Measurements from ENCODE around the gene C1orf232. TPM values are rescaled to one million over a fixed set of nuclear protein-coding genes. Genes with fewer than 3 reads are reported as not detected.
A peak's percentile ranks its signal among the peaks of the same experiment; 100 is the strongest.

Gene C1orf232
- total RNA-seq, 1 donor from 2014 or later = not detected

GRCh38 chr1:26175346-26175745, 6.6 kb upstream of the C1orf232 start:
- no peaks in the 10 kb centered on the region for H3K27me3 Mint-ChIP-seq (ENCODE audit: insufficient read depth, low read depth)
- Histone ChIP-seq H3K79me2 (ENCODE audit: low read depth) (peaks cover 8% of the 10 kb centered on the region), H3K4me2 (no peak overlapping the region), H3K27me3 (no peaks in the 10 kb centered on the region), H3K27ac (no peak overlapping the region), H4K20me1 (ENCODE audit: low read depth) (peaks cover 3% of the 10 kb centered on the region), H3K4me3 (no peak overlapping the region), H3K9me3 (ENCODE audit: low read depth) (no peaks in the 10 kb centered on the region), H3K36me3 (no peaks in the 10 kb centered on the region), H2AFZ (replicated peaks) (no peak overlapping the region), H3F3A (ENCODE audit: low read depth) (peaks cover 13% of the 10 kb centered on the region), H3K9ac (no peak overlapping the region), H3K4me1 (peaks cover 17% of the 10 kb centered on the region)
- no peaks in the 10 kb centered on the region for H3K36me3 Mint-ChIP-seq
- H3K4me1 Mint-ChIP-seq = peaks cover 16% of the 10 kb centered on the region
- TF ChIP-seq, protein P1, sequence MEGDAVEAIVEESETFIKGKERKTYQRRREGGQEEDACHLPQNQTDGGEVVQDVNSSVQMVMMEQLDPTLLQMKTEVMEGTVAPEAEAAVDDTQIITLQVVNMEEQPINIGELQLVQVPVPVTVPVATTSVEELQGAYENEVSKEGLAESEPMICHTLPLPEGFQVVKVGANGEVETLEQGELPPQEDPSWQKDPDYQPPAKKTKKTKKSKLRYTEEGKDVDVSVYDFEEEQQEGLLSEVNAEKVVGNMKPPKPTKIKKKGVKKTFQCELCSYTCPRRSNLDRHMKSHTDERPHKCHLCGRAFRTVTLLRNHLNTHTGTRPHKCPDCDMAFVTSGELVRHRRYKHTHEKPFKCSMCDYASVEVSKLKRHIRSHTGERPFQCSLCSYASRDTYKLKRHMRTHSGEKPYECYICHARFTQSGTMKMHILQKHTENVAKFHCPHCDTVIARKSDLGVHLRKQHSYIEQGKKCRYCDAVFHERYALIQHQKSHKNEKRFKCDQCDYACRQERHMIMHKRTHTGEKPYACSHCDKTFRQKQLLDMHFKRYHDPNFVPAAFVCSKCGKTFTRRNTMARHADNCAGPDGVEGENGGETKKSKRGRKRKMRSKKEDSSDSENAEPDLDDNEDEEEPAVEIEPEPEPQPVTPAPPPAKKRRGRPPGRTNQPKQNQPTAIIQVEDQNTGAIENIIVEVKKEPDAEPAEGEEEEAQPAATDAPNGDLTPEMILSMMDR (IDR thresholded peaks at IDR 0.05) = no peak
- TF ChIP-seq EZH2 (IDR thresholded peaks at IDR 0.05) = no peak
- TF ChIP-seq EZH2phosphoT487 (IDR thresholded peaks at IDR 0.05) = no peak
- no peak overlapping the region for H3K27ac Mint-ChIP-seq
- no peak overlapping the region for H3K4me3 Mint-ChIP-seq
- H3K9me3 Mint-ChIP-seq = no peaks in the 10 kb centered on the region
- DNase-seq (ENCODE audit: low spot score) = no peak

GRCh38 chr1:26171084-26172072, 2.6 kb upstream of the C1orf232 start, which contains the start of gene ZNF593OS:
Gene ZNF593OS (minus strand): TSS chr1:26171832. CDS start chr1:26171661, 171 bp downstream.
- peaks cover 19% of the 10 kb centered on the region for H3F3A ChIP-seq (ENCODE audit: low read depth)
- H3K36me3 ChIP-seq = no peaks in the 10 kb centered on the region
- no peaks in the 10 kb centered on the region for H3K36me3 Mint-ChIP-seq
- peak within 1 kb of the TSS; percentile 77 for H3K4me3 ChIP-seq
- no peak within 1 kb of the TSS for H3K27ac Mint-ChIP-seq
- H3K27me3 ChIP-seq = no peaks in the 10 kb centered on the region
- peaks cover 30% of the 10 kb centered on the region for H3K4me1 ChIP-seq
- H3K9ac ChIP-seq = no peak within 1 kb of the TSS
- peaks cover 13% of the 10 kb centered on the region for H3K79me2 ChIP-seq (ENCODE audit: low read depth)
- H3K9me3 ChIP-seq (ENCODE audit: low read depth) = no peaks in the 10 kb centered on the region
- H3K9me3 Mint-ChIP-seq = no peaks in the 10 kb centered on the region
- peak; percentile 80 for DNase-seq (ENCODE audit: low spot score)
- H3K4me3 Mint-ChIP-seq = peak within 1 kb of the TSS; percentile 89
- no peak within 1 kb of the TSS for H3K27ac ChIP-seq
- peaks cover 3% of the 10 kb centered on the region for H4K20me1 ChIP-seq (ENCODE audit: low read depth)
- H3K27me3 Mint-ChIP-seq (ENCODE audit: insufficient read depth, low read depth) = peaks cover 17% of the 10 kb centered on the region
- H3K4me1 Mint-ChIP-seq = peaks cover 40% of the 10 kb centered on the region
- H2AFZ ChIP-seq (replicated peaks) = no peak within 1 kb of the TSS
- TF ChIP-seq EZH2 (IDR thresholded peaks at IDR 0.05) = no peak
- TF ChIP-seq, protein P1 (IDR thresholded peaks at IDR 0.05) = no peak
- no peak for TF ChIP-seq EZH2phosphoT487 (IDR thresholded peaks at IDR 0.05)
- peak within 1 kb of the TSS; percentile 98 for H3K4me2 ChIP-seq

DNA sequence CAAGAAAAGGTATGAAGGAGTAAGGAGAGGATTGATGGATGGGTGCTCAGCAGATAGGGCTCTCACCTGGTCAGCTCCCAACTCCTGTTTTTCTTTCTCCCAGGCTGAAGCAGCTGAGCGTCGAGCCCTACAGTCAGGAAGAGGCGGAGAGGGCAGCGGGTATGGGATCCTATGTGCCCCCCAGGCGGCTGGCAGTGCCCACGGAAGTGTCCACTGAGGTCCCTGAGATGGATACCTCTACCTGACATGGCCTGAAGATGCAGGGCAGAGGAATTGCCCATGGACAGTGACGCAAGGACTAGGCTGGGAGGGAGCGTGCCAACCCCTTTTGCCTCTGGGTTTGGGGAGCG, 1.7 kb upstream of the C1orf232 start:
- peak overlapping the region; percentile 77 for H3K4me3 ChIP-seq
- peak overlapping the region; percentile 89 for H3K4me3 Mint-ChIP-seq
- H4K20me1 ChIP-seq (ENCODE audit: low read depth) = peaks cover 3% of the 10 kb centered on the region
- peak overlapping the region; percentile 80 for H3K27ac Mint-ChIP-seq
- peak overlapping the region; percentile 98 for H3K4me2 ChIP-seq
- H3K9ac ChIP-seq = peak overlapping the region; percentile 71
- H3F3A ChIP-seq (ENCODE audit: low read depth) = peaks cover 23% of the 10 kb centered on the region
- peaks cover 34% of the 10 kb centered on the region for H3K4me1 ChIP-seq
- peaks cover 13% of the 10 kb centered on the region for H3K79me2 ChIP-seq (ENCODE audit: low read depth)
- H3K36me3 Mint-ChIP-seq = no peaks in the 10 kb centered on the region
- no peaks in the 10 kb centered on the region for H3K9me3 ChIP-seq (ENCODE audit: low read depth)
- peaks cover 20% of the 10 kb centered on the region for H3K27me3 Mint-ChIP-seq (ENCODE audit: insufficient read depth, low read depth)
- no peaks in the 10 kb centered on the region for H3K36me3 ChIP-seq
- no peaks in the 10 kb centered on the region for H3K9me3 Mint-ChIP-seq
- no peak overlapping the region for H2AFZ ChIP-seq (replicated peaks)
- no peaks in the 10 kb centered on the region for H3K27me3 ChIP-seq
- DNase-seq (ENCODE audit: low spot score) = no peak
- TF ChIP-seq, protein P1 (IDR thresholded peaks at IDR 0.05) = no peak
- TF ChIP-seq EZH2 (IDR thresholded peaks at IDR 0.05) = no peak
- TF ChIP-seq EZH2phosphoT487 (IDR thresholded peaks at IDR 0.05) = no peak
- peaks cover 46% of the 10 kb centered on the region for H3K4me1 Mint-ChIP-seq
- H3K27ac ChIP-seq = no peak overlapping the region

Measured in neural progenitor cell (in vitro differentiated cells).